Urinary bladder (tissue), 4 donors: ENCODE data around the gene CAPN1. TPM values are rescaled to one million over a fixed set of nuclear protein-coding genes. Genes with fewer than 3 reads are reported as not detected.

Experiments
- DNase-seq: peaks from one replicate; pipeline ENCODE4 v3.0.0-alpha.2; 2015; ENCODE audit errors: extremely low spot score
- H3K27ac ChIP-seq: one replicate; pipeline ENCODE4 v1.5.1; 2013; ENCODE audit warnings: low read depth, mild to moderate bottlenecking, moderate library complexity
- H3K36me3 ChIP-seq: one replicate; pipeline ENCODE4 v1.6.1; 2013; ENCODE audit warnings: mild to moderate bottlenecking, moderate library complexity; ENCODE audit not compliant: insufficient read depth
- H3K4me1 ChIP-seq: one replicate; pipeline ENCODE4 v1.6.1; 2013; ENCODE audit warnings: mild to moderate bottlenecking, moderate library complexity; ENCODE audit not compliant: insufficient read depth
- H3K4me3 ChIP-seq: one replicate; pipeline ENCODE4 v1.5.1; 2013; ENCODE audit warnings: low read depth, low read length
- whole genome bisulfite sequencing: extraction: QIAGEN DNeasy Blood & Tissue Kit; methylation state at CpG from one replicate; pipeline ENCODE4 v1.1.7; 2013; 5-methylcytosine and 5-hydroxymethylcytosine counted together
- polyA plus RNA-seq: library from polyadenylated mRNA; stranded (reverse); fragments of 200-250 nt; gene quantifications from one replicate; pipeline ENCODE4 v1.2.3, GENCODE V29; 2013
- small RNA-seq: library from RNA; depleted of rRNA; stranded (forward); fragments of <200 nt; gene quantifications from one replicate; pipeline ENCODE3, GENCODE V24; 2014
- total RNA-seq: library from RNA; depleted of rRNA; stranded (reverse); fragments of >200 nt; gene quantifications from one replicate; pipeline ENCODE4 v1.2.3, GENCODE V29; 2014
- donor health status: healthy with polysubstance abuse.
- donor health status: healthy.

The CAPN1 gene
- total and polyA plus RNA-seq, 2 donors = 94.3 to 123 TPM

GRCh38 chr11:65258988-65259387, 77.3 kb downstream of the CAPN1 start:
- Histone ChIP-seq H3K4me3 (no peak overlapping the region), H3K4me1 (no peaks in the 10 kb centered on the region), H3K36me3 (no peaks in the 10 kb centered on the region), H3K27ac (no peak overlapping the region)
- 79% methylated on average over 5 of the region's 5 CpGs for WGBS
- no peak for DNase-seq

DNA sequence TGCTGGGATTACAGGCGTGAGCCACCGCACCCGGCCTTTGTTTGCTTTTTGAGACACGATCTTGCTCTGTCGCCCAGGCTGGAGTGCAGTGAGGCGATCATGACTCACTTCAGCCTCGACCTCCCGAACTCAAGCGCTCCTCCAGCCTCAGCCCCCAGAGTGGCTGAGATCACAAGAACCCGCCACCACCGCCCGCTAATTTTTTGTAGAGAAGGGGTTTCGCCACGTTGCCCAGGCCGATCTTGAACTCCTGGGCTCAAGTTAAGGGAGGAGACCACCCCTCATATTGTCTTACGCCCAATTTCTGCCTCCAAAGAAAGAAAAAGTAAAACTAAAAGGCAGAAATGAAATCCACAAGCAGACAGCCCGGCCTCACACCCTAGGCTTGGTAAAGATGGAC, 78.6 kb downstream of the CAPN1 start:
- Histone ChIP-seq H3K4me3 (no peak overlapping the region), H3K27ac (no peak overlapping the region), H3K4me1 (no peaks in the 10 kb centered on the region), H3K36me3 (no peaks in the 10 kb centered on the region)
- no peak for DNase-seq
- 97% methylated on average over 17 of the region's 17 CpGs for WGBS

GRCh38 chr11:65260756-65261590, 79.2 kb downstream of the CAPN1 start:
- no peaks in the 10 kb centered on the region for H3K4me1 ChIP-seq
- peak overlapping the region; percentile 85 for H3K27ac ChIP-seq
- no peaks in the 10 kb centered on the region for H3K36me3 ChIP-seq
- 62% methylated on average over 26 of the region's 26 CpGs for WGBS
- H3K4me3 ChIP-seq = peak overlapping the region; percentile 49
- DNase-seq = no peak

Small RNAs within 50 kb of the gene (small RNA-seq; reads per million reads assigned to genes)
- not detected for gene HIGD1AP10
- gene PDCL2P2 = not detected
- gene RNU2-23P = 2.1 reads per million, percentile 86 among the genes with 10 or more reads in this experiment

Other genes with a start within 250 kb of the CAPN1 start
- gene GPHA2, start 246.0 kb upstream of the CAPN1 start, total RNA-seq = not detected
- gene GPHA2, start 246.0 kb upstream of the CAPN1 start, polyA plus RNA-seq = not detected
- gene MAJIN, start 209.8 kb upstream of the CAPN1 start, total RNA-seq = not detected
- gene MAJIN, start 209.8 kb upstream of the CAPN1 start, polyA plus RNA-seq = not detected
- gene BATF2, start 185.0 kb upstream of the CAPN1 start, total RNA-seq = 0.85 TPM
- gene BATF2, start 185.0 kb upstream of the CAPN1 start, polyA plus RNA-seq = 5.8 TPM
- 37.9 TPM for gene ARL2, start 167.8 kb upstream of the CAPN1 start, total RNA-seq
- gene ARL2, start 167.8 kb upstream of the CAPN1 start, polyA plus RNA-seq = 170 TPM
- gene SNX15, start 154.5 kb upstream of the CAPN1 start, total RNA-seq = 9.4 TPM
- 34.5 TPM for gene SNX15, start 154.5 kb upstream of the CAPN1 start, polyA plus RNA-seq
- gene SAC3D1, start 140.7 kb upstream of the CAPN1 start, total RNA-seq = 3.0 TPM
- 14.7 TPM for gene SAC3D1, start 140.7 kb upstream of the CAPN1 start, polyA plus RNA-seq
- gene NAALADL1, start 123.4 kb upstream of the CAPN1 start, total RNA-seq = 11.7 TPM
- gene NAALADL1, start 123.4 kb upstream of the CAPN1 start, polyA plus RNA-seq = 38.1 TPM
- 3.9 TPM for gene CDCA5, start 97.9 kb upstream of the CAPN1 start, total RNA-seq
- gene CDCA5, start 97.9 kb upstream of the CAPN1 start, polyA plus RNA-seq = 1.2 TPM
- gene ZFPL1, start 97.7 kb upstream of the CAPN1 start, total RNA-seq = 14.6 TPM
- gene ZFPL1, start 97.7 kb upstream of the CAPN1 start, polyA plus RNA-seq = 50.8 TPM
- 107 TPM for gene VPS51, start 85.7 kb upstream of the CAPN1 start, total RNA-seq
- gene VPS51, start 85.7 kb upstream of the CAPN1 start, polyA plus RNA-seq = 167 TPM
- gene TM7SF2, start 70.1 kb upstream of the CAPN1 start, total RNA-seq = 9.6 TPM
- gene TM7SF2, start 70.1 kb upstream of the CAPN1 start, polyA plus RNA-seq = 12.1 TPM
- 2.6 TPM for gene ZNHIT2, start 64.2 kb upstream of the CAPN1 start, total RNA-seq
- 19.8 TPM for gene ZNHIT2, start 64.2 kb upstream of the CAPN1 start, polyA plus RNA-seq
- gene FAU, start 59.8 kb upstream of the CAPN1 start, total RNA-seq = 177 TPM
- 1,282 TPM for gene FAU, start 59.8 kb upstream of the CAPN1 start, polyA plus RNA-seq
- 26.8 TPM for gene MRPL49, start 59.6 kb upstream of the CAPN1 start, total RNA-seq
- gene MRPL49, start 59.6 kb upstream of the CAPN1 start, polyA plus RNA-seq = 55.6 TPM
- 16.2 TPM for gene SYVN1, start 47.4 kb upstream of the CAPN1 start, total RNA-seq
- 29.3 TPM for gene SYVN1, start 47.4 kb upstream of the CAPN1 start, polyA plus RNA-seq
- not detected for gene SPDYC, start 11.7 kb upstream of the CAPN1 start, total RNA-seq
- gene SPDYC, start 11.7 kb upstream of the CAPN1 start, polyA plus RNA-seq = not detected
- gene POLA2, start 80.0 kb downstream of the CAPN1 start, total RNA-seq = 10.3 TPM
- gene POLA2, start 80.0 kb downstream of the CAPN1 start, polyA plus RNA-seq = 10.7 TPM
- gene CDC42EP2, start 132.9 kb downstream of the CAPN1 start, total RNA-seq = 17.6 TPM
- 30.1 TPM for gene CDC42EP2, start 132.9 kb downstream of the CAPN1 start, polyA plus RNA-seq
- 29.3 TPM for gene DPF2, start 151.9 kb downstream of the CAPN1 start, total RNA-seq
- 55.2 TPM for gene DPF2, start 151.9 kb downstream of the CAPN1 start, polyA plus RNA-seq
- gene TIGD3, start 172.8 kb downstream of the CAPN1 start, total RNA-seq = 0.11 TPM
- gene TIGD3, start 172.8 kb downstream of the CAPN1 start, polyA plus RNA-seq = 0.16 TPM
- 5.0 TPM for gene SLC25A45, start 200.7 kb downstream of the CAPN1 start, total RNA-seq
- 4.3 TPM for gene SLC25A45, start 200.7 kb downstream of the CAPN1 start, polyA plus RNA-seq
- gene FRMD8, start 204.7 kb downstream of the CAPN1 start, total RNA-seq = 17.3 TPM
- gene FRMD8, start 204.7 kb downstream of the CAPN1 start, polyA plus RNA-seq = 26.3 TPM
- 104 TPM for gene NEAT1, start 240.9 kb downstream of the CAPN1 start, total RNA-seq
- 450 TPM for gene NEAT1, start 240.9 kb downstream of the CAPN1 start, polyA plus RNA-seq